Glutamatergic neuron (in vitro differentiated cells): ENCODE measurements around the gene TAOK3. TPM values are rescaled to one million over a fixed set of nuclear protein-coding genes. Genes with fewer than 3 reads are reported as not detected.

Experiments
- DNase-seq: peaks from one replicate; pipeline ENCODE4 v3.0.0; 2022
- H3K27ac Mint-ChIP-seq: one replicate; pipeline ENCODE4 v1.8.0; 2020; ENCODE audit warnings: mild to moderate bottlenecking, mixed read lengths, inconsistent platforms; ENCODE audit not compliant: unreplicated experiment
- H3K27me3 Mint-ChIP-seq: one replicate; pipeline ENCODE4 v1.8.0; 2020; ENCODE audit warnings: mild to moderate bottlenecking, moderate library complexity, mixed read lengths, inconsistent platforms; ENCODE audit not compliant: unreplicated experiment
- H3K36me3 Mint-ChIP-seq: one replicate; pipeline ENCODE4 v1.8.0; 2020; ENCODE audit warnings: mild to moderate bottlenecking, mixed read lengths, inconsistent platforms; ENCODE audit not compliant: unreplicated experiment
- H3K4me1 Mint-ChIP-seq: one replicate; pipeline ENCODE4 v1.8.0; 2020; ENCODE audit warnings: mild to moderate bottlenecking, low read depth, mixed read lengths, inconsistent platforms; ENCODE audit not compliant: unreplicated experiment
- H3K4me3 Mint-ChIP-seq: one replicate; pipeline ENCODE4 v1.8.0; 2020; ENCODE audit warnings: mild to moderate bottlenecking, mixed read lengths, inconsistent platforms; ENCODE audit not compliant: unreplicated experiment
- H3K9me3 Mint-ChIP-seq: one replicate; pipeline ENCODE4 v1.8.0; 2020; ENCODE audit warnings: mild to moderate bottlenecking, moderate library complexity, mixed read lengths, inconsistent platforms; ENCODE audit not compliant: unreplicated experiment
- total RNA-seq: library from RNA; stranded (reverse); fragmentation: NEBNext Ultra II Directional; extraction: Animal tissue kit (Norgen Biotek cat#: 25700); gene quantifications from one replicate; pipeline ENCODE4 v1.2.1, GENCODE V29; 2021; ENCODE audit not compliant: unreplicated experiment
- TF ChIP-seq, protein P1 (sequence below): fragments of 200-600 bp; sonication (generic); IDR thresholded peaks from one replicate; pipeline ENCODE4 v1.5.0; 2021; ENCODE audit not compliant: partially characterized antibody, unreplicated experiment

The TAOK3 gene
- total RNA-seq, 1 donor from 2014 or later: 13.1 TPM

DNA sequence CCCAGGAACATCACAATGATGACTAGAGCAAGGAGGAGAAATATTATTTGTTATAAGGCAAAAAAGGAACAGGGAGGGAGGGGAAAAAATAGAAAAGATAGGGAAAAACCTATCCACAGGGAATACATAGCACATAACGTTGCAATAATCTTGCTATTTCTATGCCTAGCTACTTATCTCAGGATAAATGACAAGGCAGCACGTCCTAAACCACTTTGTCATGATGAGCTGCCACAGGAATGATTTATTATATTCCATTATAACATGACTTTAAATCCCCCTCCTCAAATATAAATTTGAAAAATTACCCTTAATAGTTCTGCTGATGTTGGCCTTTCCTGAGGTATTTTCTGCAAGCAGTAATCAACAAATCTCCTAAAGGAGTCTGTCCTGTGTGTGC lies 160.1 kb downstream of the TAOK3 start:
- no peak for DNase-seq
- H3K4me3 Mint-ChIP-seq: no peak overlapping the region
- peaks cover 1% of the 10 kb centered on the region for H3K27me3 Mint-ChIP-seq
- no peak overlapping the region for H3K27ac Mint-ChIP-seq
- no peaks in the 10 kb centered on the region for H3K36me3 Mint-ChIP-seq
- H3K9me3 Mint-ChIP-seq: no peaks in the 10 kb centered on the region
- H3K4me1 Mint-ChIP-seq: no peaks in the 10 kb centered on the region
- TF ChIP-seq, protein P1, sequence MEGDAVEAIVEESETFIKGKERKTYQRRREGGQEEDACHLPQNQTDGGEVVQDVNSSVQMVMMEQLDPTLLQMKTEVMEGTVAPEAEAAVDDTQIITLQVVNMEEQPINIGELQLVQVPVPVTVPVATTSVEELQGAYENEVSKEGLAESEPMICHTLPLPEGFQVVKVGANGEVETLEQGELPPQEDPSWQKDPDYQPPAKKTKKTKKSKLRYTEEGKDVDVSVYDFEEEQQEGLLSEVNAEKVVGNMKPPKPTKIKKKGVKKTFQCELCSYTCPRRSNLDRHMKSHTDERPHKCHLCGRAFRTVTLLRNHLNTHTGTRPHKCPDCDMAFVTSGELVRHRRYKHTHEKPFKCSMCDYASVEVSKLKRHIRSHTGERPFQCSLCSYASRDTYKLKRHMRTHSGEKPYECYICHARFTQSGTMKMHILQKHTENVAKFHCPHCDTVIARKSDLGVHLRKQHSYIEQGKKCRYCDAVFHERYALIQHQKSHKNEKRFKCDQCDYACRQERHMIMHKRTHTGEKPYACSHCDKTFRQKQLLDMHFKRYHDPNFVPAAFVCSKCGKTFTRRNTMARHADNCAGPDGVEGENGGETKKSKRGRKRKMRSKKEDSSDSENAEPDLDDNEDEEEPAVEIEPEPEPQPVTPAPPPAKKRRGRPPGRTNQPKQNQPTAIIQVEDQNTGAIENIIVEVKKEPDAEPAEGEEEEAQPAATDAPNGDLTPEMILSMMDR: no peak

DNA sequence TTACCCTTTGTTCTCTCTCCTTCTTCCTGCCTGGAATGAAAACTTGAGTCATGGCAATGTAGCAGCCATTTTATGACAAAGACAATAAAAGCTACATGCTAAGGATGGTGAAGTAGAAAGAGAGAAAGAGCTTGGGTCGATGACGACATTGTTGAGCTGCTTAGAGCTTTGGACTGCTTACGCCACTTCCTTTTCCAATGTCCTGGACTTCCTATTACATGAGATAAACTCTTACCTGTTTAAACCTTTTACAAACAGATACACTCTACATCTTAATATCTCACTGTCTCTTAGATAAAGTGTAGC lies 166.6 kb downstream of the TAOK3 start:
- no peak for DNase-seq
- Mint-ChIP-seq H3K27ac (no peak overlapping the region), H3K27me3 (no peaks in the 10 kb centered on the region), H3K36me3 (no peaks in the 10 kb centered on the region), H3K4me1 (no peaks in the 10 kb centered on the region), H3K9me3 (no peaks in the 10 kb centered on the region), H3K4me3 (no peak overlapping the region)
- TF ChIP-seq, protein P1: no peak

DNA sequence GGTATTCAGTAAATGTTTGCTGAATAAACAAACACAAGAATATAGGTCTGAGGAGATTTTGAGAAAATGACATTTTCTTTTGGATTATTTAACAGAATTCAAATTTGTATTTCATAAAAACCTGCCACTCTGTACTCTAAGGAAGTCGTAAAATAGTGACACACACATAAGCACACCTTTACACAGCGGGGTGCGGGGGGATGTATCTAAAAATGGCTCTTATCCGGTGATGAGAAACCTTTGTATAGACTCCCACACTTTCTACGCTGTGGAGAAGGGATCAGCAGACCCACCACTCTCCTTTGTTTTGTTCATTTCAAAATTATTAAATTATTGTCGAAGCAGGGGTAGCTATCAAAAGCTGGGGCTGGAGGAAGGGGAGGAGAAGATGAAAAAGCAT lies 178.7 kb downstream of the TAOK3 start:
- no peak for DNase-seq
- H3K27ac Mint-ChIP-seq: no peak overlapping the region
- no peaks in the 10 kb centered on the region for H3K36me3 Mint-ChIP-seq
- no peaks in the 10 kb centered on the region for H3K9me3 Mint-ChIP-seq
- H3K27me3 Mint-ChIP-seq: no peaks in the 10 kb centered on the region
- H3K4me3 Mint-ChIP-seq: no peak overlapping the region
- TF ChIP-seq, protein P1: no peak
- peaks cover 14% of the 10 kb centered on the region for H3K4me1 Mint-ChIP-seq

DNA sequence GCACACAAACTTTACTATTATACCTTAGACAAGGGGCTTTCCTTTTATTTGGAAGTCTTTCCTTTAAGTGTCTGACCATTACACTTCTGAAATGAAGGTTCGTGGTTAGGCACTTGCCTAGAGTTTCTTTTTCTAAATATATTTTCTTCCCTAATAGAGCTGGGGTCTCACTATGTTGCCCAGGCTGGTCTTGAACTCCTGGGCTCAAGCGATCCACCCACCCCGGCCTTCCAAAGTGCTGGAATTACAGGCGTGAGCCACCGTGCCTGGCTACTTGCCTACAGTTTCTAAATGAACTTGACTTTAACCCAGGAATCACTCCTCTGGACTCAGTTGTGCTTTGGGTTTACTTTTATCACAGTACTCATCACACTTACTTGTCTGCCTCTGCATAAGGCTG lies 179.2 kb downstream of the TAOK3 start:
- TF ChIP-seq, protein P1: no peak
- Mint-ChIP-seq H3K4me3 (no peak overlapping the region), H3K27me3 (no peaks in the 10 kb centered on the region), H3K27ac (no peak overlapping the region), H3K9me3 (peaks cover 4% of the 10 kb centered on the region), H3K36me3 (no peaks in the 10 kb centered on the region), H3K4me1 (peaks cover 18% of the 10 kb centered on the region)
- DNase-seq: no peak

DNA sequence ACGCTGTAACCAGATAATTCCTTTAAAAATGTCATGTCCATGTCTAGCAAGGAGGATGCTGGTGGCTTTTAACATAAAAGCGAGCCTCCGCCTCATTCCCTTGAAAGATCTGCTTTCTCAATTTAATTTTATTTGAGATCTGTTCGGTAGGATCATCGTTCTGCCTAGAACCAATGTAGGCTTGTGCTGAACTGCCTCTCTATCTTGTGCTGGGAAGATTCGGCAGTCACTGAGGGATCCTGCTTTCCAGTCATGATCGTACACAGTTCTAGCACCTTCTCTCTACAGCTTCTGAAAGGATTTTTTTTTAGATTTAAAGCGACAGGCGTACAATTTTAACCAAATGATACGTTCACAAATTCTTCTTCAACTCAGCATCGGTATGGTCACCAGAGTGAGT lies 182.4 kb downstream of the TAOK3 start:
- DNase-seq: no peak
- TF ChIP-seq, protein P1: no peak
- peak overlapping the region; percentile 93 for H3K27ac Mint-ChIP-seq
- H3K4me1 Mint-ChIP-seq: peaks cover 22% of the 10 kb centered on the region
- H3K4me3 Mint-ChIP-seq: peak overlapping the region; percentile 81
- H3K9me3 Mint-ChIP-seq: peaks cover 4% of the 10 kb centered on the region
- H3K36me3 Mint-ChIP-seq: no peaks in the 10 kb centered on the region
- H3K27me3 Mint-ChIP-seq: no peaks in the 10 kb centered on the region
